ENCODE data around the gene CSDE1.

Gene CSDE1

GRCh38 chr1:114746450-114747121 is 11.2 kb downstream of the CSDE1 start:
- DNase-seq = no peak

- DNase-seq = no peak
Measured at GRCh38 chr1:114745291-114745690, 12.5 kb downstream of the CSDE1 start.

GRCh38 chr1:114741963-114742746 is 15.6 kb downstream of the CSDE1 start:
- DNase-seq = no peak

GRCh38 chr1:114740331-114740730 is 17.5 kb downstream of the CSDE1 start:
- no peak for DNase-seq

- DNase-seq = no peak
Measured at GRCh38 chr1:114737314-114737849, 20.4 kb downstream of the CSDE1 start.

GRCh38 chr1:114735479-114735878 is 22.3 kb downstream of the CSDE1 start:
- no peak for DNase-seq

- no peak for DNase-seq
Measured at GRCh38 chr1:114729782-114730181, 28.0 kb downstream of the CSDE1 start.

GRCh38 chr1:114728553-114728952 is 29.2 kb downstream of the CSDE1 start:
- no peak for DNase-seq

- DNase-seq = no peak
Measured at GRCh38 chr1:114725230-114725629, 32.6 kb downstream of the CSDE1 start.

GRCh38 chr1:114723915-114724314 is 33.9 kb downstream of the CSDE1 start:
- no peak for DNase-seq

GRCh38 chr1:114723457-114723856 is 34.3 kb downstream of the CSDE1 start:
- DNase-seq = no peak

GRCh38 chr1:114720492-114720891 is 37.3 kb downstream of the CSDE1 start:
- no peak for DNase-seq

- DNase-seq = no peak
Measured at GRCh38 chr1:114719424-114719787, 38.4 kb downstream of the CSDE1 start.

- no peak for DNase-seq
Measured at GRCh38 chr1:114718661-114719423, 38.9 kb downstream of the CSDE1 start.

- peak; percentile 95 for DNase-seq
Measured at GRCh38 chr1:114716304-114717170, 41.2 kb downstream of the CSDE1 start, which contains the start of gene NRAS. NRAS (minus strand) TSS chr1:114716771; CDS start chr1:114716160, 611 bp downstream.

- no peak for DNase-seq
Measured at GRCh38 chr1:114715952-114716303, 41.9 kb downstream of the CSDE1 start.

GRCh38 chr1:114712977-114713376 is 44.8 kb downstream of the CSDE1 start:
- DNase-seq = no peak

- no peak for DNase-seq
Measured at GRCh38 chr1:114710360-114710759, 47.4 kb downstream of the CSDE1 start.

- DNase-seq = no peak
Measured at GRCh38 chr1:114707604-114708003, 50.2 kb downstream of the CSDE1 start.

GRCh38 chr1:114703242-114703641 is 54.5 kb downstream of the CSDE1 start:
- no peak for DNase-seq

GRCh38 chr1:114702737-114703136 is 55.0 kb downstream of the CSDE1 start:
- DNase-seq = no peak

- DNase-seq = no peak
Measured at GRCh38 chr1:114701931-114702330, 55.9 kb downstream of the CSDE1 start.
